ENCODE results near the gene MUC4.

Gene MUC4

GRCh38 chr3:195834675-195835583 lies 23.2 kb upstream of the MUC4 start:
- Histone ChIP-seq H3K9me2 (replicated peaks; ENCODE audit: low read depth, low read length) (no peaks in the 10 kb centered on the region), H3F3A (ENCODE audit: low read depth) (no peaks in the 10 kb centered on the region), H4K20me1 (ENCODE audit: insufficient read depth, low read length, poor library complexity, severe bottlenecking) (no peaks in the 10 kb centered on the region), H3K4me2 (ENCODE audit: low read depth, low read length, poor library complexity, severe bottlenecking) (no peak overlapping the region), H3K9me3 (ENCODE audit: insufficient read depth, low read depth, low read length) (no peaks in the 10 kb centered on the region), H3K4me1 (ENCODE audit: insufficient read depth, low read length, poor library complexity, severe bottlenecking) (no peaks in the 10 kb centered on the region), H3K79me2 (ENCODE audit: insufficient read depth, low read length) (no peaks in the 10 kb centered on the region), H3K36me3 (ENCODE audit: insufficient read depth, low read length) (no peaks in the 10 kb centered on the region), H3K9ac (ENCODE audit: low read depth, low read length, poor library complexity, severe bottlenecking) (no peak overlapping the region), H3K27me3 (ENCODE audit: insufficient read depth, low read length, poor library complexity, severe bottlenecking) (no peaks in the 10 kb centered on the region), H3K4me3 (ENCODE audit: low read length, poor library complexity, severe bottlenecking) (no peak overlapping the region), H2AFZ (ENCODE audit: low read length) (no peak overlapping the region)
- TF ChIP-seq CTCF (conservative IDR thresholded peaks at IDR 0.05; ENCODE audit: low read length) = no peak
- no peak for TF ChIP-seq EZH2phosphoT487 (IDR thresholded peaks at IDR 0.05; ENCODE audit: borderline replicate concordance)

- H2AFZ ChIP-seq (ENCODE audit: low read length) = no peak overlapping the region
- no peak overlapping the region for H3K9ac ChIP-seq (ENCODE audit: low read depth, low read length, poor library complexity, severe bottlenecking)
- H4K20me1 ChIP-seq (ENCODE audit: insufficient read depth, low read length, poor library complexity, severe bottlenecking) = no peaks in the 10 kb centered on the region
- H3K4me2 ChIP-seq (ENCODE audit: low read depth, low read length, poor library complexity, severe bottlenecking) = no peak overlapping the region
- no peaks in the 10 kb centered on the region for H3K9me2 ChIP-seq (replicated peaks; ENCODE audit: low read depth, low read length)
- H3K4me3 ChIP-seq (ENCODE audit: low read length, poor library complexity, severe bottlenecking) = no peak overlapping the region
- H3K9me3 ChIP-seq (ENCODE audit: insufficient read depth, low read depth, low read length) = no peaks in the 10 kb centered on the region
- TF ChIP-seq EZH2phosphoT487 (IDR thresholded peaks at IDR 0.05; ENCODE audit: borderline replicate concordance) (no peak), CTCF (conservative IDR thresholded peaks at IDR 0.05; ENCODE audit: low read length) (no peak)
- H3K79me2 ChIP-seq (ENCODE audit: insufficient read depth, low read length) = no peaks in the 10 kb centered on the region
- H3K27me3 ChIP-seq (ENCODE audit: insufficient read depth, low read length, poor library complexity, severe bottlenecking) = no peaks in the 10 kb centered on the region
- no peaks in the 10 kb centered on the region for H3F3A ChIP-seq (ENCODE audit: low read depth)
- no peaks in the 10 kb centered on the region for H3K36me3 ChIP-seq (ENCODE audit: insufficient read depth, low read length)
- H3K4me1 ChIP-seq (ENCODE audit: insufficient read depth, low read length, poor library complexity, severe bottlenecking) = no peaks in the 10 kb centered on the region
These were observed 18.1 kb upstream of the MUC4 start for GRCh38 chr3:195829897-195830254.

GRCh38 chr3:195828762-195829161 lies 17.0 kb upstream of the MUC4 start:
- H3K9ac ChIP-seq (ENCODE audit: low read depth, low read length, poor library complexity, severe bottlenecking) = no peak overlapping the region
- no peaks in the 10 kb centered on the region for H3K9me2 ChIP-seq (replicated peaks; ENCODE audit: low read depth, low read length)
- H3K79me2 ChIP-seq (ENCODE audit: insufficient read depth, low read length) = no peaks in the 10 kb centered on the region
- no peaks in the 10 kb centered on the region for H3F3A ChIP-seq (ENCODE audit: low read depth)
- no peaks in the 10 kb centered on the region for H3K36me3 ChIP-seq (ENCODE audit: insufficient read depth, low read length)
- H3K9me3 ChIP-seq (ENCODE audit: insufficient read depth, low read depth, low read length) = no peaks in the 10 kb centered on the region
- no peaks in the 10 kb centered on the region for H4K20me1 ChIP-seq (ENCODE audit: insufficient read depth, low read length, poor library complexity, severe bottlenecking)
- no peak overlapping the region for H3K4me3 ChIP-seq (ENCODE audit: low read length, poor library complexity, severe bottlenecking)
- H3K27me3 ChIP-seq (ENCODE audit: insufficient read depth, low read length, poor library complexity, severe bottlenecking) = no peaks in the 10 kb centered on the region
- no peak overlapping the region for H3K4me2 ChIP-seq (ENCODE audit: low read depth, low read length, poor library complexity, severe bottlenecking)
- H2AFZ ChIP-seq (ENCODE audit: low read length) = no peak overlapping the region
- H3K4me1 ChIP-seq (ENCODE audit: insufficient read depth, low read length, poor library complexity, severe bottlenecking) = no peaks in the 10 kb centered on the region
- TF ChIP-seq CTCF (conservative IDR thresholded peaks at IDR 0.05; ENCODE audit: low read length) (no peak), EZH2phosphoT487 (IDR thresholded peaks at IDR 0.05; ENCODE audit: borderline replicate concordance) (no peak)
